Measurements from ENCODE around the gene PSMA6.
"Not testable (repeated sequence)": the region's sequence is repeated elsewhere in the genome, so short reads cannot be mapped to it uniquely, and the experiment has no call there.

The PSMA6 gene

GRCh38 chr14:35292770-35293561, 784 bp downstream of the PSMA6 start:
- DNase-seq, result no peak

GRCh38 chr14:35295845-35296161, 3.6 kb downstream of the PSMA6 start:
- no peak for DNase-seq
- TF ChIP-seq POLR2A (IDR thresholded peaks at IDR 0.05; ENCODE audit: low read length), result no peak
- no peak for TF ChIP-seq GATA1 (IDR thresholded peaks at IDR 0.05; ENCODE audit: low read depth, low read length)

More at GRCh38 chr14:35292770-35293561, 784 bp downstream of the PSMA6 start:
- TF ChIP-seq GATA1 (IDR thresholded peaks at IDR 0.05; ENCODE audit: low read depth, low read length) (no peak), POLR2A (IDR thresholded peaks at IDR 0.05; ENCODE audit: low read length) (no peak)

GRCh38 chr14:35296545-35296944, 4.4 kb downstream of the PSMA6 start:
- DNase-seq, result no peak
- TF ChIP-seq GATA1 (IDR thresholded peaks at IDR 0.05; ENCODE audit: low read depth, low read length) (no peak), POLR2A (IDR thresholded peaks at IDR 0.05; ENCODE audit: low read length) (no peak)

GRCh38 chr14:35297706-35298105, 5.5 kb downstream of the PSMA6 start:
- no peak for DNase-seq
- TF ChIP-seq GATA1 (IDR thresholded peaks at IDR 0.05; ENCODE audit: low read depth, low read length) (no peak), POLR2A (IDR thresholded peaks at IDR 0.05; ENCODE audit: low read length) (no peak)

GRCh38 chr14:35298351-35298750, 6.2 kb downstream of the PSMA6 start:
- TF ChIP-seq GATA1 (IDR thresholded peaks at IDR 0.05; ENCODE audit: low read depth, low read length) (no peak), POLR2A (IDR thresholded peaks at IDR 0.05; ENCODE audit: low read length) (no peak)
- DNase-seq, result no peak

GRCh38 chr14:35299708-35300107, 7.5 kb downstream of the PSMA6 start:
- DNase-seq, result no peak
- TF ChIP-seq POLR2A (IDR thresholded peaks at IDR 0.05; ENCODE audit: low read length), result no peak
- no peak for TF ChIP-seq GATA1 (IDR thresholded peaks at IDR 0.05; ENCODE audit: low read depth, low read length)

GRCh38 chr14:35300228-35300627, 8.0 kb downstream of the PSMA6 start:
- TF ChIP-seq GATA1 (IDR thresholded peaks at IDR 0.05; ENCODE audit: low read depth, low read length) (no peak), POLR2A (IDR thresholded peaks at IDR 0.05; ENCODE audit: low read length) (no peak)
- DNase-seq, result no peak

DNA sequence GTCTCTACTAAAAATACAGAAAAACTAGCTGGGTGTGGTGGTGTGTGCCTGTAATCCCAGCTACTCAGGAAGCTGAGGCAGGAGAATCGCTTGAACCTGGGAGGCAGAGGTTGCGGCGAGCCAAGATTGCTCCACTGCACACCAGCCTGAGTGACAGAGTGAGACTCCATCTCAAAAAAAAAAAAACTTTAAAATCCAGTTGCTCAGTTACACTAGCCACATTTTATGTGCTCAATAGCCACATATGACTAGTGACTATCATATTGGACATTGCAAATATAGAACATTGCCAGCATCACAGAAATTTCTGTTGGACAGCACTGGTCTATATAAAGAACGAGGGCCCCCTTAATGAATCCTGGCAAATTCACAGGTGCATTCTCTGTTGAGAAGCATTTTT, 9.2 kb downstream of the PSMA6 start:
- DNase-seq, result not testable (repeated sequence)

GRCh38 chr14:35301735-35302528, 9.8 kb downstream of the PSMA6 start:
- TF ChIP-seq POLR2A (IDR thresholded peaks at IDR 0.05; ENCODE audit: low read length) (no peak), GATA1 (IDR thresholded peaks at IDR 0.05; ENCODE audit: low read depth, low read length) (no peak)

GRCh38 chr14:35303149-35303935, 11.2 kb downstream of the PSMA6 start:
- TF ChIP-seq GATA1 (IDR thresholded peaks at IDR 0.05; ENCODE audit: low read depth, low read length) (no peak), POLR2A (IDR thresholded peaks at IDR 0.05; ENCODE audit: low read length) (no peak)

More at GRCh38 chr14:35301735-35302528, 9.8 kb downstream of the PSMA6 start:
- no peak for DNase-seq

DNA sequence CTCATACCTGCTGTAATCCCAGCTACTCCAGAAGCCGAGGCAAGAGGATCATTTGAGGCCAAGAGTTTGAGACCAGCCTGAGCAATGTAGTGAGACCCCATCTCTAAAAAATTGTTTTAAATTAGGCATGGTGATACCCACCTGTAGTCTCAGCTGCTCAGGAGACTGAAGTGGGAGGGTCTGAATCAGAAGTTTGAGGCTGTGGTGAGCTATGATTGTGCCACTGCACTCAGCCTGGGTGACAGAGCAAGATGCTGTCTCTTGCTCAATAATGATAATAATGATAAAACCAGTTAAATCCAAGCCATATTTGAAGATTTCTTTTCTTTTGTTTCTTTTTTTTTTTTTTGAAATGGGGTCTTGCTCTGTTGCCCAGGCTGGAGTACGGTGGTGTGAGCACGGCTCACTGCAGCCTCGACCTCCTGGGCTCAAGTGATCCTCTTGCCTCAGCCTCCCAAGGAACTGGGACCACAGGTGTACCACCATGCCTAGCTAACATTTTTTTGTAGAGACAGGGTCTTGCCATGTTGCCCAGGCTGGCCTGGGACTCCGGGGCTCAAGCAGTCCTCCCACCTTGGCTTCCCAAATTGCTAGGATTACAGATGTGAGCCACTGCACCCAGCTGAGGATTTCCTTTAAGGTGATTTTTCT, 12.8 kb downstream of the PSMA6 start:
- TF ChIP-seq POLR2A (IDR thresholded peaks at IDR 0.05; ENCODE audit: low read length) (no peak), GATA1 (IDR thresholded peaks at IDR 0.05; ENCODE audit: low read depth, low read length) (no peak)
- no peak for DNase-seq

More at GRCh38 chr14:35303149-35303935, 11.2 kb downstream of the PSMA6 start:
- DNase-seq, result no peak

DNA sequence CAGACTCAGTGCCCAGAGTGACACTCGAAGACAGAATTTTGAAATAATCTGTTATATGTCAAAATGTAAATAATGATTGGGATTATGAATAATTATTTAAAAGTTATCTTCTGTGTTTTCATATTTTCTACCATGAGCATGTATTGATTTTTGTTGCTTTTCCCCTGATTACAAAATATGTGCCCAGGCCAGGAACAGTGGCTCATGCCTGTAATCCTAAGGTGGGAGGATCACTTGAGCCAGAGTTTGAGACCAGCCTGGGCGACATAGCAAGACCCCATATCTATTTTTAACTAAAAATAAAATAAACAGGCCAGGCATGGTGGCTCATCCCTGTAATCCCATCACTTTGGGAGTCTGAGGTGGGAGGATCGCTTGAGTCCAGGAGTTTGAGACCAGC, 13.5 kb downstream of the PSMA6 start:
- TF ChIP-seq POLR2A (IDR thresholded peaks at IDR 0.05; ENCODE audit: low read length), result no peak
- TF ChIP-seq GATA1 (IDR thresholded peaks at IDR 0.05; ENCODE audit: low read depth, low read length), result no peak
- DNase-seq, result no peak

DNA sequence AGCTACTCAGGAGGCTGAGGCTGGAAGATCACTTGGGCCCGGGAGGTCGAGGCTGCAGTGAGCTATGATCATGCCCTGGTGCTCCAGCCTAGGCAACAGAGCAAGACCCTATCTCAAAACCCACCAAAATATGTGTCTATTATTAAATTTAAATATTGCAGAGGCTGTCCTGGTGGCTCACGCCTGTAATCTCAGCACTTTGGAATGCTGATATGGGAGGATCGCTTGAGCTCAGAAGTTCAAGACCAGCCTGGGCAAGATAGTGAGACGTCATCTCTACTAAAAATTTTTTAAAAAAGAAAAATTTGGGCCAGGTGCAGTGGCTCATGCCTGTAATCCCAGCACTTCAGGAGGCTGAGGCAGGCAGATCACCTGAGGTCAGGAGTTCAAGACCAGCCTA, 13.9 kb downstream of the PSMA6 start:
- TF ChIP-seq GATA1 (IDR thresholded peaks at IDR 0.05; ENCODE audit: low read depth, low read length), result no peak
- TF ChIP-seq POLR2A (IDR thresholded peaks at IDR 0.05; ENCODE audit: low read length), result no peak

DNA sequence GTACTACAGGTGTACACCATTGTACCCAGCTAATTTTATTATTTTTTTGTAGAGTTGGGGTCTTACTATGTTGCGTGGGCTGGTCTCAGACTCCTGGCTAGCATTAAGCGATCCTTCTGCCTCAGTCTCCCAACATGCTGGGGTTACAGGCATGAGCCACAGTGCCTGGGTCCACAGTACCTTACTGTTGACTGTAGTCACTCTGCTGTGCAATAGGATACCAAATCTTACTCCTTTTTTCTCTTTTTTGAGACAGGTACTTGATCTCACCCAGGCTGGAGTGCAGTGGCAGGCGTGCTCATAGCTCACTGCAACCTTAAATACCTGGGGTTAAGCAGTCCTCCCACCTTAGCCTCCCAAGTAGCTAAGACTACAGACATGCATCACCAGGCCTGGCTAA, 25.6 kb downstream of the PSMA6 start:
- no peak for TF ChIP-seq POLR2A (IDR thresholded peaks at IDR 0.05; ENCODE audit: low read length)
- no peak for TF ChIP-seq GATA1 (IDR thresholded peaks at IDR 0.05; ENCODE audit: low read depth, low read length)
- no peak for DNase-seq

More for the DNA sequence above, 13.9 kb downstream of the PSMA6 start:
- DNase-seq, result no peak

Data from erythroblast (primary cell).